Thyroid gland (tissue), 4 donors: ENCODE measurements around the gene SHH. TPM values are rescaled to one million over a fixed set of nuclear protein-coding genes. Genes with fewer than 3 reads are reported as not detected.

Experiments
- DNase-seq, 2 donors: peaks; one replicate each; pipeline ENCODE4 v3.0.0-alpha.2; 2019
- H3K27ac ChIP-seq, 3 donors: fragments of 200-600 bp; sonication (generic); 1 replicate in 2 of 3; 2 replicates in 1 of 3; pipeline ENCODE4 v1.5.1; 2016 to 2019; ENCODE audit warnings: mild to moderate bottlenecking in 1 of 3, moderate library complexity in 1 of 3
- H3K27me3 ChIP-seq: fragments of 200-600 bp; sonication (generic); one replicate; pipeline ENCODE4 v1.5.1; 2019
- H3K36me3 ChIP-seq, 2 donors: fragments of 200-600 bp; sonication (generic); one replicate each; pipeline ENCODE4 v1.5.1; 2016 to 2019
- H3K4me1 ChIP-seq, 2 donors: fragments of 200-600 bp; sonication (generic); one replicate each; pipeline ENCODE4 v1.5.1; 2017 to 2019
- H3K4me3 ChIP-seq, 3 donors: fragments of 200-600 bp; sonication (generic); replicated peaks in 1 of 3; 1 replicate in 2 of 3; 2 replicates in 1 of 3; pipeline ENCODE4 v1.5.1; 2016; ENCODE audit warnings: mild to moderate bottlenecking in 1 of 3
- H3K9me3 ChIP-seq: fragments of 200-600 bp; sonication (generic); one replicate; pipeline ENCODE4 v1.5.1; 2017
- POLR2A ChIP-seq, 2 donors: fragments of 450-650 bp; IDR thresholded peaks; one replicate each; pipeline ENCODE4 v1.6.1; 2017; ENCODE audit warnings: antibody characterized with exemption in 2 of 2, mild to moderate bottlenecking in 2 of 2, moderate library complexity in 1 of 2
- WGBS, 2 donors: methylation state at CpG; one replicate each; pipeline ENCODE4 v1.1.5; 2017; 5-methylcytosine and 5-hydroxymethylcytosine counted together
- intact Hi-C: fragments of 100-400 bp; cut with DNase I; formaldehyde crosslinking; loops from one replicate; pipeline ENCODE4 v1.15.1; 2023
- total RNA-seq, 4 donors: library from RNA; depleted of rRNA; stranded (reverse); fragments of >200 nt; gene quantifications; one replicate each; pipeline ENCODE4 v1.2.3, GENCODE V29; 2016
- TF ChIP-seq, protein P1 (sequence below), 6 experiments: fragments of 200-600 bp in 3 of 6; fragments of 450-650 bp in 3 of 6; sonication (generic) in 3 of 6; IDR thresholded peaks; one replicate each; pipeline ENCODE4 v1.5.1; 2016 to 2019; ENCODE audit warnings: antibody characterized with exemption in 6 of 6, mild to moderate bottlenecking in 2 of 6, inconsistent platforms in 1 of 6, moderate library complexity in 1 of 6

Gene SHH
- total RNA-seq, 4 donors from 2014 or later: not detected

DNA sequence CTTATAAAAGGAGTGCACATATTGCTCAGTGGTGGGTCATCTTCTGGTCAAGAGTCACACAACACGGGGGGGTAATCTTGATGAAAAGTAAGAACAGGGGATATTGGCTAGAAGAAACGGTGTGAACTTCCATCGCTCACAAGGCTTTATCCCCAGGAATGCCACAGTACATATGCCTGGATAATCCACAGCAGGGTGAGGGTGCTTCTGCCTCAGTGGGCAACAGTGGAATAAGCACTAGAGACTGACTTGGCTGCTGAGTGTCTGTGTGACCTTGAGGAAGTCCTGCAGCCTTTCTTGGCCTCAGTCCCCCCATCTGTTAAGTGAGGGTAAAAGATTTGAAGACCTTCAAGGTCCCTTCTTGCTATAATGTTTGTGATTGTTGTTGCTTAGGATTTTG lies 44.9 kb upstream of the SHH start:
- WGBS, 2 donors: 78 to 85% methylated on average over 3 of the region's 3 CpGs
- peaks cover 7 to 10% of the 10 kb centered on the region in 2 donors for H3K4me1 ChIP-seq
- H3K9me3 ChIP-seq: no peaks in the 10 kb centered on the region
- H3K36me3 ChIP-seq: no peaks in the 10 kb centered on the region
- intact Hi-C loops: no loop called here
- no peak overlapping the region for H3K27ac ChIP-seq
- no peaks in the 10 kb centered on the region for H3K27me3 ChIP-seq
- no peak for TF ChIP-seq POLR2A (IDR thresholded peaks at IDR 0.05)
- TF ChIP-seq, protein P1, sequence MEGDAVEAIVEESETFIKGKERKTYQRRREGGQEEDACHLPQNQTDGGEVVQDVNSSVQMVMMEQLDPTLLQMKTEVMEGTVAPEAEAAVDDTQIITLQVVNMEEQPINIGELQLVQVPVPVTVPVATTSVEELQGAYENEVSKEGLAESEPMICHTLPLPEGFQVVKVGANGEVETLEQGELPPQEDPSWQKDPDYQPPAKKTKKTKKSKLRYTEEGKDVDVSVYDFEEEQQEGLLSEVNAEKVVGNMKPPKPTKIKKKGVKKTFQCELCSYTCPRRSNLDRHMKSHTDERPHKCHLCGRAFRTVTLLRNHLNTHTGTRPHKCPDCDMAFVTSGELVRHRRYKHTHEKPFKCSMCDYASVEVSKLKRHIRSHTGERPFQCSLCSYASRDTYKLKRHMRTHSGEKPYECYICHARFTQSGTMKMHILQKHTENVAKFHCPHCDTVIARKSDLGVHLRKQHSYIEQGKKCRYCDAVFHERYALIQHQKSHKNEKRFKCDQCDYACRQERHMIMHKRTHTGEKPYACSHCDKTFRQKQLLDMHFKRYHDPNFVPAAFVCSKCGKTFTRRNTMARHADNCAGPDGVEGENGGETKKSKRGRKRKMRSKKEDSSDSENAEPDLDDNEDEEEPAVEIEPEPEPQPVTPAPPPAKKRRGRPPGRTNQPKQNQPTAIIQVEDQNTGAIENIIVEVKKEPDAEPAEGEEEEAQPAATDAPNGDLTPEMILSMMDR (IDR thresholded peaks at IDR 0.05): no peak
- DNase-seq: no peak
- no peak overlapping the region for H3K4me3 ChIP-seq

DNA sequence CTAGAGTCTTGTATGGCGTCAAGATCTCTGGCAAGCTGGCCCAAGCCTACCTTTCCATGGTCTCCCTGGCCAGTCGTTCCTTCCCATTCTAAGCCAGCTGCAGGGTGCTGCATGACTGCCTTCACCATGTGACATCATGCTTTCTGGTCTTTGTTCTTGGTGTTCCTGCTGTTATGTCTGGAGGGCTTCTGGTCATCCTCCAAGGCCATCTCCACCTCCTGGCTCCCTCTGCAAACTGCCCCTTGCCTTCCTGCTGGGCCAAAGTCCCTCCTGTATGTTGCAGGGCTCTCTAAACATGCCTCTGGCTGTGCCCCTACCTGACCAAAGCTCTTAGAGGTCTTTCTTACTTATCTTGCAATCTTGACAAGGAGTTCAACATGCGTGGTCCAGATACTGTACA lies 44.4 kb upstream of the SHH start:
- Histone ChIP-seq H3K9me3 (no peaks in the 10 kb centered on the region), H3K36me3 (no peaks in the 10 kb centered on the region), H3K4me3 (no peak overlapping the region), H3K27ac (no peak overlapping the region), H3K4me1 (peaks cover 6% of the 10 kb centered on the region in 2 donors), H3K27me3 (no peaks in the 10 kb centered on the region)
- 79 to 88% methylated on average over 3 of the region's 3 CpGs for WGBS, 2 donors
- intact Hi-C loops: no loop called here
- TF ChIP-seq, protein P1 (IDR thresholded peaks at IDR 0.05): no peak
- no peak for TF ChIP-seq POLR2A (IDR thresholded peaks at IDR 0.05)
- no peak for DNase-seq

DNA sequence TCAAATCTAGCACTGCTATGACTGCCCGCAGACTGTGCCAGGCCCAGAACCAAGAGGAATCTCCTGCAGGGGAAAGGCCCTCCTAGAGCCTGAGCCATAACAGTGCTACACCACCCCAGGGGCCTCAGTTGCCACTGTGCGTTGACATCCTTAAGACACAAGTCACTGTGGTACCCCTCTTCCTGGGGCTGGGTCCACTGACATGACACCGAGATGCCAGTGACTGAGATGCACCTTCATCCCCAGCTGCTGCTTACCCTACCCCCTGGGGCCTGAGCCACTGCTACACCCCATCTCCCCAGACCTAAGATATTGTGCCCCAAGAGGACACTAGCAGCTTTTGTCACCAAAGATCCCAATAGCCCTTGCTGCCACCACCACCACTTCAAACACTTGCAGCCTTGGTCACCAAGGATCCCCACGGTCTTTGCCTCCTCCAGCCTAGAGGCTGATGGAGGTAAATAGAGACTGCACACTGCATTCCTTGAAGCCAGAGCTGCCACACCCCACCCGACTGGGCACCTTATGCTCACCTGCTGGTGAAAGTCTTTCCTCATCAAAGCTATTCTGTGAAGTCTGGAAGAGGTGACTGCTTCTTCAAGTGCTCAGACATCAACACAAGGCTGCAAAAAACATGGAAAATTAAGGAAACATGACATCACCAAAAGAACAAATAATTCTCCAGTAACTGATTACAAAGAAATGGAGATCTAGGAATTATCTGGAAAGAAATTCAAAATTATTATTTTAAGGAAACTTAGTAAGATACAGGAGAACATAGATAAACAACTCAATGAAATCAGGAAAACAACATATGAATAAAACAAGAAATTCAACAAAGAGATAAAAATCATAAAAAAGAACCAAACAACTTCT lies 40.4 kb upstream of the SHH start:
- no peak overlapping the region for H3K4me3 ChIP-seq
- TF ChIP-seq POLR2A (IDR thresholded peaks at IDR 0.05): no peak
- TF ChIP-seq, protein P1 (IDR thresholded peaks at IDR 0.05): no peak
- H3K4me1 ChIP-seq: no peaks in the 10 kb centered on the region
- no peaks in the 10 kb centered on the region for H3K9me3 ChIP-seq
- intact Hi-C loops: no loop called here
- H3K36me3 ChIP-seq: no peaks in the 10 kb centered on the region
- DNase-seq: no peak
- 63 to 69% methylated on average over 3 of the region's 5 CpGs for WGBS, 2 donors
- no peak overlapping the region for H3K27ac ChIP-seq
- no peaks in the 10 kb centered on the region for H3K27me3 ChIP-seq

DNA sequence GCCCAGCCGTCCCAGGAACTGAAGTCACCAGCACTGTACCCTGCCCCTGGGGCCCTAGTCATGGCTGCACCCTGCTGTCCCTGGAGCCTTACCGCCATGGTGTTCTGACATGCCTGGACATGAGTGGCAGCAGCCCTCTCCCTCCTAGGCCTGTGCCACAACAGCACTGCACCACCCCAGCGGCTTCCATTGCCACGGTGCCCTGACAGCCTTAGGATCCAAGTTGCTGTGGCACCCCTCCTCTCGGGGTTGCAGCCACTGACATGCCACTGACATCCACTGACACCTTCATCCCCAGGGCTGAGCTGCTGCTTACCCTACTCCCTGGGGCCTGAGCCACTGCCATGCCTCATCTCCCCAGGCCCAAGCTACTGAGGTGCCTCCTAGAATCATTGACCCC lies 39.6 kb upstream of the SHH start:
- no peaks in the 10 kb centered on the region for H3K27me3 ChIP-seq
- H3K4me1 ChIP-seq: no peaks in the 10 kb centered on the region
- 100% methylated on average over 1 to 3 of the region's 5 CpGs for WGBS, 2 donors
- no peak overlapping the region for H3K4me3 ChIP-seq
- no peaks in the 10 kb centered on the region for H3K36me3 ChIP-seq
- no peaks in the 10 kb centered on the region for H3K9me3 ChIP-seq
- intact Hi-C loops: no loop called here
- TF ChIP-seq POLR2A (IDR thresholded peaks at IDR 0.05): no peak
- TF ChIP-seq, protein P1 (IDR thresholded peaks at IDR 0.05): no peak
- no peak for DNase-seq
- no peak overlapping the region for H3K27ac ChIP-seq
